ENCODE measurements around the gene FN1. TPM values are rescaled to one million over a fixed set of nuclear protein-coding genes. Genes with fewer than 3 reads are reported as not detected.

Gene FN1
- total RNA-seq, 1 experiment from 2014 or later = 143 TPM

- no peaks in the 10 kb centered on the region for H3K4me1 ChIP-seq
- no peaks in the 10 kb centered on the region for H3K27me3 ChIP-seq
- no peaks in the 10 kb centered on the region for H3K9me3 ChIP-seq (replicated peaks)
- no peak for DNase-seq
- peaks cover 15% of the 10 kb centered on the region for H3K36me3 ChIP-seq
- H3K4me3 ChIP-seq = no peak overlapping the region
- no peak overlapping the region for H3K27ac ChIP-seq
Measured at GRCh38 chr2:215358312-215358845, 77.5 kb downstream of the FN1 start.

- no peaks in the 10 kb centered on the region for H3K9me3 ChIP-seq (replicated peaks)
Measured at GRCh38 chr2:215357660-215358059, 78.2 kb downstream of the FN1 start.

DNA sequence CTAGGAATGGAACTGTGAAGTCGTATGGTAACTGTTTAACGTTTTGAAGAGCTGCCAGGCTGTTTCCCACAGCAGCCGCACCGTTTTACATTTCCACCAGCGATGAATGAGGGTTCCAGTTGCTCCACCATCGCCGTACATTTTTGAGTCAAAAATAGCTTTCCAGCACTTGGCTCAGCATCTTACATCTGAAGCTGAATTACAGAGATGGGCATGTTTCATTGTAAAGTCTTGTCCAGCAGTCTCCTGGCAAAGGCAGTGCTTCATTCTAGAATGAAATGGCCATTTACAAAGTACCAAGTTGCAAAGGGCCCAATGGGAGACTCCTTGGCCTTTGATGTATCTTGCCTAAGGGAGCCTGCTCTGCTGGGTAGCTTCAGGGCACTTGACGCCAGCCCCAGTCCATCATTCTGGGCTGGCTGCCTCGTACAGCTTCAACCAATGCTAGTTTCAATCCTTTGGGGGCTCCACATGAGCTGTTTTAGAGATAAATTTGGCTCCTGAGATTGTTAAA lies 78.9 kb downstream of the FN1 start:
- DNase-seq = no peak
- no peaks in the 10 kb centered on the region for H3K9me3 ChIP-seq (replicated peaks)
- H3K27ac ChIP-seq = no peak overlapping the region
- H3K4me3 ChIP-seq = no peak overlapping the region
- no peaks in the 10 kb centered on the region for H3K4me1 ChIP-seq
- H3K36me3 ChIP-seq = peaks cover 4% of the 10 kb centered on the region; the same call in 1 of the 2 replicates
- no peaks in the 10 kb centered on the region for H3K27me3 ChIP-seq

More at GRCh38 chr2:215357660-215358059, 78.2 kb downstream of the FN1 start:
- Histone ChIP-seq H3K4me1 (no peaks in the 10 kb centered on the region), H3K27me3 (no peaks in the 10 kb centered on the region), H3K4me3 (no peak overlapping the region), H3K27ac (no peak overlapping the region), H3K36me3 (peaks cover 9% of the 10 kb centered on the region; the same call in 1 of the 2 replicates)
- DNase-seq = no peak

- Histone ChIP-seq H3K27me3 (no peaks in the 10 kb centered on the region), H3K4me3 (no peak overlapping the region), H3K27ac (no peak overlapping the region), H3K4me1 (no peaks in the 10 kb centered on the region), H3K36me3 (0 out of 2 replicates have a peak, but pooled peaks cover 4% of the 10 kb centered on the region), H3K9me3 (replicated peaks) (no peaks in the 10 kb centered on the region)
- DNase-seq = no peak
Measured at GRCh38 chr2:215356334-215356947, 79.4 kb downstream of the FN1 start.

DNA sequence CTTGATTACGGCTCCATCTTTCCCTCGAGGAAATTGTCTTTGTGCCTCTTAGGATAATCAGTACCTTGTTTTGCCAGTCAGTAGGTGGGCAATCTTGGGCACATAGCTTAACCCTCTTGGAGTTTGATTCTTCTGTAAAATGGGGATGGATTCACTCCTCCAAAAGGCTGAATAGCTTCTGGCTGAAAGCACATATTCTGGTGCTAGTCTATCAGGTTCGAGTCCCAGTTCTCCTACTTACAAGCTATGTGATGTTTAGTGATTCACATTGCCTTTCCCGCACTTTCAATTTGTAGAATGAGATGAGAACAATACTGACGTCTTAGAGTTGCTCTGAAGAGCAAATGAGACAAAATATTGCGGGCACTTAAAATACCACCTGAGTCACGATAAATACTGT lies 80.1 kb downstream of the FN1 start:
- DNase-seq = no peak
- H3K9me3 ChIP-seq (replicated peaks) = no peaks in the 10 kb centered on the region
- H3K4me1 ChIP-seq = no peaks in the 10 kb centered on the region
- H3K4me3 ChIP-seq = no peak overlapping the region
- no peaks in the 10 kb centered on the region for H3K27me3 ChIP-seq
- H3K36me3 ChIP-seq = 0 out of 2 replicates have a peak, but pooled peaks cover 4% of the 10 kb centered on the region
- H3K27ac ChIP-seq = no peak overlapping the region

DNA sequence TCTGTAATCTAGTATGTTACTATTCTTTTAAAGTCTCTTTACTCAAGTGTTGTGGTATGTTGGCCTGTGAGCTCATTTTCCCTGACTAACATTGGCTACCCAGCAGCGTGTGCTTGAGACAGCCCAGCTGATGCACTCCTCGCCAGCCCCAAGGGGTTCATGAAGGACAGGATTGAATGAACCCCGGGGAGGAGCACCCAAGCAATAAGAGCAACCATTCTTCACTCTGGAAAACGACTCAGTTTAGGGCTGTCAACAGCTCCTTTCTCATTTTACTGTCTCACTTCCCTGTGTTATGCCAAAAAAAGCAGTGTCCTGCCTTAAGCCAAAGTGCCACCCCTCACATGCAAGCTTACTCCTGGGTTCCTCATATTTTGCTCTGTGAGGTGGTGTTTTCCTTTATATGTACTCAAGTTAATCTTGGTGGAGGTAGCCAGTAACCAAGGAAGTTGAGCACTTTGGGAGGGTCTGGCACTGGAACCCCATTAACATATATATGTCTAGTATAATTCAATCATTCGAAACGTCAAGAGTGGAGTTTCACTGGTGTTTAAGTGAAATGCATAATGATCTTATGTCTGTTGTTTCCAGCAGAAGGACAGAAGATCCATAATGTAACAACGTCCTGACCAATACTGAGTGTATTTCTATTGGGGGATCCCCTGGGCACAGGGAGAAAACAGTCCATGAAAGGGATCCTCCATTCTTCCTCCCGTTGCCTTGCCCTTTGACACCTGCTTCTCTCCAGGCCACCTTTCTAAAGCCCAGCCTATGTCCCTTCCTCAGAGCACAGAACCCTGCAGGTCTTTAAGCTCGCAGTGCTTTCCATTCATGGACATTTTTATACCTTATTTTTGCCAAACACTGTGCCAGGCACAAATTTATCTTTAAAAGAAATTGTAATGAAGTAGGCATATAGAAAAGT lies 80.8 kb downstream of the FN1 start:
- Histone ChIP-seq H3K4me1 (no peaks in the 10 kb centered on the region), H3K27ac (no peak overlapping the region), H3K36me3 (peaks cover 9% of the 10 kb centered on the region), H3K27me3 (no peaks in the 10 kb centered on the region), H3K9me3 (replicated peaks) (no peaks in the 10 kb centered on the region), H3K4me3 (no peak overlapping the region)
- DNase-seq = no peak

- no peaks in the 10 kb centered on the region for H3K9me3 ChIP-seq (replicated peaks)
- DNase-seq = no peak
- no peaks in the 10 kb centered on the region for H3K4me1 ChIP-seq
- H3K27ac ChIP-seq = no peak overlapping the region
- no peaks in the 10 kb centered on the region for H3K27me3 ChIP-seq
- H3K36me3 ChIP-seq = peaks cover 30% of the 10 kb centered on the region
- no peak overlapping the region for H3K4me3 ChIP-seq
Measured at GRCh38 chr2:215352602-215353001, 83.3 kb downstream of the FN1 start.

- Histone ChIP-seq H3K4me3 (no peak overlapping the region), H3K4me1 (no peaks in the 10 kb centered on the region), H3K9me3 (replicated peaks) (no peaks in the 10 kb centered on the region), H3K36me3 (peaks cover 72% of the 10 kb centered on the region), H3K27me3 (no peaks in the 10 kb centered on the region), H3K27ac (no peak overlapping the region)
- no peak for DNase-seq
Measured at GRCh38 chr2:215347878-215348277, 88.0 kb downstream of the FN1 start.

- H3K9me3 ChIP-seq (replicated peaks) = no peaks in the 10 kb centered on the region
- H3K27me3 ChIP-seq = no peaks in the 10 kb centered on the region
- H3K36me3 ChIP-seq = peaks cover 89% of the 10 kb centered on the region
- H3K27ac ChIP-seq = no peak overlapping the region
- no peak overlapping the region for H3K4me3 ChIP-seq
- DNase-seq = no peak
- H3K4me1 ChIP-seq = no peaks in the 10 kb centered on the region
Measured at GRCh38 chr2:215338883-215339679, 96.8 kb downstream of the FN1 start.

DNA sequence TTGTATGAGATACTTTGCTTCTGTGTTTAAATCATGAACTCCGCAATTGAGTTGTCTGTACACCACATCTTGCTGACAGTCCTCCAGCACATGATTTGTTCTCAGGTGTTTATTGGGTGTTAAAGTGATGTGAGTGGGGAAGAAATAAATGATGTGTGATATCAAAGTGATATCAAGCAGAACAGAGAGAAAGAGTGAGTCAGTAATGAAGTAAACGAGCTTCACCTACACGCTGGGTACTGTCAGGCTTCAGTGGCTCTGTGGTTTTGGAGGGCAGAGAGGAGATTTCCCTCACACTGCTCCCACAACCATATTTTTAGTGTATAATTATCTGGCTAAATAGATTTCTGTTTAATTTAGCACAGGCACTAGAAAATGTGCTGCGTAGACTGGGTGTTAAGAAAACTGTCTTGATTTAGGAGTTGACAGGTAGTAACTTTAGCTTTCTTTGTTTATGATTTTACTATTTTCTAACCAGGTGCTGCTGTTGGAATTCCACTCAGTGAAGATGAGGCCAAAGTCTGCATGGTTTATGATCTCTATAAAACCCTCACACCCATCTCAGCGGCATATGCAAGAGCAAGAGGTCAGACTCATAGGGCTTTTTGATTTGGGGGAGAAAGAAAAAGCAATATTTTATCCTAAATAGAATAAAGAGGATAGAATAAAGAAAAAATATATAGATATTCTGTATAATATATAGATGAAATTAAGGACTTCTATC lies 102.8 kb downstream of the FN1 start:
- Histone ChIP-seq H3K27ac (no peak overlapping the region), H3K4me3 (no peak overlapping the region), H3K9me3 (replicated peaks) (no peaks in the 10 kb centered on the region), H3K4me1 (no peaks in the 10 kb centered on the region; the same call in 1 of the 2 replicates), H3K36me3 (peaks cover 74% of the 10 kb centered on the region), H3K27me3 (no peaks in the 10 kb centered on the region)
- DNase-seq = no peak

- Histone ChIP-seq H3K4me1 (no peaks in the 10 kb centered on the region; the same call in 1 of the 2 replicates), H3K9me3 (replicated peaks) (no peaks in the 10 kb centered on the region), H3K4me3 (no peak overlapping the region), H3K27ac (peak overlapping the region; percentile 19; the same call in 1 of the 2 replicates), H3K36me3 (peaks cover 72% of the 10 kb centered on the region), H3K27me3 (no peaks in the 10 kb centered on the region)
- DNase-seq = peak in 1 of 2 experiments; percentile 13
Measured at GRCh38 chr2:215328066-215328465, 107.8 kb downstream of the FN1 start.

- H3K36me3 ChIP-seq = peaks cover 66% of the 10 kb centered on the region
- no peak overlapping the region for H3K4me3 ChIP-seq
- no peak overlapping the region for H3K27ac ChIP-seq
- no peaks in the 10 kb centered on the region; the same call in 1 of the 2 replicates for H3K4me1 ChIP-seq
- DNase-seq = no peak
- no peaks in the 10 kb centered on the region for H3K27me3 ChIP-seq
- no peaks in the 10 kb centered on the region for H3K9me3 ChIP-seq (replicated peaks)
Measured at GRCh38 chr2:215324811-215325210, 111.1 kb downstream of the FN1 start.

DNA sequence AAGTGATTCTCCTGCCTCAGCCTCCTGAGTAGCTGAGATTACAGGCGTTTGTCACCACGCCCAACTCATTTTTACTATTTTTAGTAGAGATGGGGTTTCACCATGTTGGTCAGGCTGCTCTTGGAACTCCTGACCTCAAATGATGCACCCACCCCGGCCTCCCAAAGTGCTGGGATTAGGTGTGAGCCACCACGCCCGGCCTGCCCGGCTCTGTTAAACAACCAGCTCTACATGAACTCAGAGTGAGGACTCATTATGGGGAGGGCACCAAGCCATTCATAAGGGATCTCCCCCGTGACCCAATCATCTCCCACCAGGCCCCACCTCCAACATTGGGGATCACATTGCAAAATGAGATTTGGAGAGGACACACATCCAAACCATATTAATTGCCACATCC lies 115.2 kb downstream of the FN1 start:
- no peak overlapping the region for H3K4me3 ChIP-seq
- H3K4me1 ChIP-seq = no peaks in the 10 kb centered on the region
- H3K27me3 ChIP-seq = no peaks in the 10 kb centered on the region
- DNase-seq = no peak
- no peaks in the 10 kb centered on the region for H3K9me3 ChIP-seq (replicated peaks)
- peaks cover 64% of the 10 kb centered on the region for H3K36me3 ChIP-seq
- no peak overlapping the region for H3K27ac ChIP-seq

- H3K4me3 ChIP-seq = no peak overlapping the region
- DNase-seq = no peak
- no peaks in the 10 kb centered on the region for H3K9me3 ChIP-seq (replicated peaks)
- H3K4me1 ChIP-seq = no peaks in the 10 kb centered on the region
- no peaks in the 10 kb centered on the region for H3K27me3 ChIP-seq
- peaks cover 59% of the 10 kb centered on the region for H3K36me3 ChIP-seq
- no peak overlapping the region for H3K27ac ChIP-seq
Measured at GRCh38 chr2:215320102-215320501, 115.8 kb downstream of the FN1 start.

All from SJCRH30 (cell line).